Adipocyte (in vitro differentiated cells): Measurements from ENCODE around the gene ATXN1.
"Not testable (repeated sequence)": the region's sequence is repeated elsewhere in the genome, so short reads cannot be mapped to it uniquely, and the experiment has no call there.

Experiments used
- DNase-seq: peaks from one replicate; pipeline ENCODE4 v3.0.0-alpha.2; 2015; ENCODE audit warnings: low read depth
- H3K27me3 ChIP-seq: replicated peaks from 2 replicates; pipeline ENCODE4 v1.7.0; 2013; ENCODE audit warnings: mild to moderate bottlenecking, low read length, moderate library complexity; ENCODE audit not compliant: control insufficient read depth, insufficient read depth
- H3K36me3 ChIP-seq: 2 replicates; pipeline ENCODE4 v1.7.0; 2013; ENCODE audit warnings: low read length, mild to moderate bottlenecking, moderate library complexity; ENCODE audit not compliant: control insufficient read depth, insufficient read depth, severe bottlenecking
- H3K4me1 ChIP-seq: 2 replicates; pipeline ENCODE4 v1.7.0; 2013; ENCODE audit warnings: mild to moderate bottlenecking, low read length, moderate library complexity; ENCODE audit not compliant: control insufficient read depth, insufficient read depth
- H3K4me3 ChIP-seq: 2 replicates; pipeline ENCODE4 v1.7.0; 2013; ENCODE audit warnings: mild to moderate bottlenecking, low read length, moderate library complexity
- H3K9ac ChIP-seq: 2 replicates; pipeline ENCODE4 v1.7.0; 2013; ENCODE audit warnings: mild to moderate bottlenecking, low read length, moderate library complexity
- H3K9me3 ChIP-seq: 2 replicates; pipeline ENCODE4 v1.7.0; 2013; ENCODE audit warnings: mild to moderate bottlenecking, low read length, moderate library complexity; ENCODE audit not compliant: control insufficient read depth

The ATXN1 gene

DNA sequence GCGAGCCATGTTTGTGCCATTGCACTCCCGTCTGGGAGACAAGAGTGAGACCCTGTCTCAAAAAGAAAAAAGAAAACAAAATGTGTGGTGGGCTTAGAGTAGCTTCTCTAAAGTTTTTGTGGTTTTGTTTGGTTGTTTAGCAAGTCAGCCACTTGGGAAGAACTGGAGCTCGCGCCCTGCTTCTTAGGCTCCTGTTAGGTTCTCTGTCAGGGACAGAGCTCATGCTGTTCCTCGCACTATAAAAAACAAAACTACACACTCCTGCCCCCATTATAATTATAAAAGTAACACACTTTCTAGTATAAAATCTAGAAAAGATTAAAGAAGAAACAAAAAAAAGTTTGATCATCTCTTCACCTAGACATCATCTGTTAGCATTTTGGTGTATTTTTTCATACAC lies 489.8 kb downstream of the ATXN1 start:
- Histone ChIP-seq H3K27me3 (no peaks in the 10 kb centered on the region), H3K36me3 (no peaks in the 10 kb centered on the region), H3K9ac (no peak overlapping the region), H3K9me3 (no peaks in the 10 kb centered on the region), H3K4me1 (peaks cover 6% of the 10 kb centered on the region), H3K4me3 (no peak overlapping the region)
- DNase-seq = no peak

GRCh38 chr6:16270178-16270794 lies 491.0 kb downstream of the ATXN1 start:
- Histone ChIP-seq H3K9ac (no peak overlapping the region), H3K36me3 (no peaks in the 10 kb centered on the region), H3K27me3 (no peaks in the 10 kb centered on the region), H3K4me3 (no peak overlapping the region), H3K4me1 (peaks cover 6% of the 10 kb centered on the region), H3K9me3 (no peaks in the 10 kb centered on the region)
- DNase-seq = no peak

- not testable (repeated sequence) for H3K9ac ChIP-seq, H3K9me3 ChIP-seq, H3K4me3 ChIP-seq, H3K4me1 ChIP-seq, H3K27me3 ChIP-seq, H3K36me3 ChIP-seq, DNase-seq
These were observed 491.7 kb downstream of the ATXN1 start for GRCh38 chr6:16269442-16270070.

DNA sequence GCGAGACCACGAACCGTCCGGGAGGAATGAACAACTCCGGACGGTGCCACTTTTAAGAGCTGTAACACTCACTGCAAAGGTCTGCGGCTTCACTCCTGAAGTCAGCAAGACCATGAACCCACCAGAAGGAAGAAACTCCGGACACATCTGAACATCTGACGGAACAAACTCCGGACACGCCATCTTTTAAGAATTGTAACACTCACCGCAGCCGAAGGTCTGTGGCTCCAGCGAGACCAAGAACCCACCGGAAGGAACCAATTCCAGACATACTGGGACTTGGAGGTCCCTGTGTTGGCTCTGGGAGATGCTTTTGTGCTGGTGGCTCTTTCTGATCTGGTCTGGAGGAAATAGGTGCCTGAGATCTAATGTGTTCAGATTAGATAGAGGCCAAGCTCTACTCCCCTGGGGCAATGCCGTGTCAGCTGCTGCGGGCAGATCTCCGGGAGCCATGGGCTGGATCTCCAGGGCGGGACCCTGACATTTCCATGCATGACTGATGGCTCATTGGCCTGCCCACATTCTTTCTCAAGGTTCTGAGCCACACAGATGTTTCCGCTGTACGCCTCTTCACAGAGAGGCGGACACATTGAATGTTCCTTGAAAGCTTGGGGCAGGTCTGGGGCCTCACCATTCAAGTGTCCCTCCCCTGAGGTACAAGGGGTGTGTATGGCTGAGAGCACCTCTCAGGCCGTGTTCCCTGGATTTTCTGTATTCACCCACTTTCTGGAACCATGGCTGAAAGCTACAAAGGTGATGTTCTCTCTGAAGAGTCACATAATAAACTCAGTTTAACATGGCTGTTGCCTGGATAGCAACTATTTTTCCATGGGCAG lies 493.6 kb downstream of the ATXN1 start:
- Histone ChIP-seq H3K9me3 (no peaks in the 10 kb centered on the region), H3K27me3 (no peaks in the 10 kb centered on the region), H3K36me3 (no peaks in the 10 kb centered on the region), H3K4me1 (no peaks in the 10 kb centered on the region), H3K4me3 (no peak overlapping the region), H3K9ac (no peak overlapping the region)
- no peak for DNase-seq

DNA sequence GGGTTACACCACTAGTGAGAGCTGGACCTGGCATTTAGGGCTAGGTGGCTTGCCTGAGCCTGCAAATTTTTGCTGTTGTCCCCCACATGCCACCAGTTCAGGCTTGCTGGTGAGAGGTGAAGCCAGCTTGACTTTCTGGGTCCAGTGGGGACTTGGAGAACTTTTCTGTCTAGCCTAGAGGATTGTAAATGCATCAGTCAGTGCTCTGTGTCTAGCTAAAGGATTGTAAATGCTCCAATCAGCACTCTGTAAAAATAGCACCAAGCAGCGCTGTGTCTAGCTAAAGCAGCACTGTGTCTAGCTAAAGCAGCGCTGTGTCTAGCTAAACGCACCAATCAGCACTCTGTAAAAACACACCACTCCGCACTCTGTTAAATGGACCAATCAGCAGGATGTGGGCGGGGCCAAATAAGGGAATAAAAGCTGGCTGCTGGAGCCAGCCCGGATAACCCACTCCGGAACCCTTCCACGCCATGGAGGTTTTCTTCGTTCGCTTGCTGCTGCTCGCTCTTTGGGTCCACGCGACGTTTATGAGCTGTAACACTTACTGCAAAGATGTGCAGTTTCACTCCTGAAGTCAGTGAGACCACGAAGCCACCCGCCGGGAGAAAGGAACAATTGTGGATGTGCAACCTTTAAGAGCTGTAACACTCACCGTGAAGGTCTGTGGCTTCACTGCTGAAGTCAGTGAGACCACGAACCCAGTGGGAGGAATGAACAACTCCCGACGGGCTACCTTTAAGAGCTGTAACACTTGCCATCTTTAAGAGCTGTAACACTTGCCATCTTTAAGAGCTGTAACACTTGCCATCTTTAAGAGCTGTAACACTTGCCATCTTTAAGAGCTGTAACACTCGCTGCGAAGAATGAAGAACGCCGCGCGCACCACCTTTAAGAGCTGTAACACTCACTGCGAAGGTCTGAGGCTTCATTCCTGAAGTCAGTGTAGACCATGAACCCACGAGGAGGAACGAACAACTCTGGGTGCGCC lies 495.6 kb downstream of the ATXN1 start:
- DNase-seq = no peak
- no peak overlapping the region for H3K4me3 ChIP-seq
- no peaks in the 10 kb centered on the region for H3K36me3 ChIP-seq
- no peaks in the 10 kb centered on the region for H3K9me3 ChIP-seq
- H3K4me1 ChIP-seq = no peaks in the 10 kb centered on the region
- no peak overlapping the region for H3K9ac ChIP-seq
- H3K27me3 ChIP-seq = no peaks in the 10 kb centered on the region

GRCh38 chr6:16264785-16265184 lies 496.5 kb downstream of the ATXN1 start:
- Histone ChIP-seq H3K36me3 (no peaks in the 10 kb centered on the region), H3K9ac (no peak overlapping the region), H3K27me3 (no peaks in the 10 kb centered on the region), H3K9me3 (no peaks in the 10 kb centered on the region), H3K4me1 (no peaks in the 10 kb centered on the region), H3K4me3 (no peak overlapping the region)
- DNase-seq = no peak

DNA sequence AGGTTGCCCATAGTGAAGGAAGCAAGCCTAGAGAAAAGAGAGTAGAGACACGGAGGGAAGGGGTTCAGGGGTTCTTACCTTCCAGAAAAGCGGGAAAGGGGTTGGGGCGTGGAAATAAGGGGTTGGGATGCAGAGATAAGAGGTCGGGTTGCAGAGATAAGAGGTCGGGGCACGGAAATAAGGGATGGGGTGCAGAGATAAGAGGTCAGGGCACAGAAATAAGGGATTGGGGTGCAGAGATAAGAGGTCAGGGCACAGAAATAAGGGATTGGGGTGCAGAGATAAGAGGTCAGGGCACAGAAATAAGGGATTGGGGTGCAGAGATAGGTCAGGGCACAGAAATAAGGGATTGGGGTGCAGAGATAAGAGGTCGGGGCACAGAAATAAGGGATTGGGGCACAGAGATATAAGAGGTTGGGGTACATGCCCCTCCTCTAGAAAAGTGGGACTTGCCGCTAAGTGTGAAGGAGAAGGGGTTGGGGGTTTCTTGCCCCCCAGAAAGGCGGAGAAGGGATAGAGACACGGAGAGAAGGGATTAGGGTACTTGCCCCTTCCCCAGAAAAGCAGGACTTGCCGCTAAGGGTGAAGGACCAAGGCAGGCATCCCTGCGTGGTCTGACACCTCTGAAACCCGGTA lies 497.7 kb downstream of the ATXN1 start:
- not testable (repeated sequence) for H3K27me3 ChIP-seq, H3K4me3 ChIP-seq, H3K9me3 ChIP-seq, DNase-seq, H3K4me1 ChIP-seq, H3K36me3 ChIP-seq, H3K9ac ChIP-seq

GRCh38 chr6:16262773-16263172 lies 498.5 kb downstream of the ATXN1 start:
- H3K4me1 ChIP-seq, H3K4me3 ChIP-seq, H3K9ac ChIP-seq, H3K9me3 ChIP-seq, DNase-seq, H3K27me3 ChIP-seq, H3K36me3 ChIP-seq: not testable (repeated sequence)

DNA sequence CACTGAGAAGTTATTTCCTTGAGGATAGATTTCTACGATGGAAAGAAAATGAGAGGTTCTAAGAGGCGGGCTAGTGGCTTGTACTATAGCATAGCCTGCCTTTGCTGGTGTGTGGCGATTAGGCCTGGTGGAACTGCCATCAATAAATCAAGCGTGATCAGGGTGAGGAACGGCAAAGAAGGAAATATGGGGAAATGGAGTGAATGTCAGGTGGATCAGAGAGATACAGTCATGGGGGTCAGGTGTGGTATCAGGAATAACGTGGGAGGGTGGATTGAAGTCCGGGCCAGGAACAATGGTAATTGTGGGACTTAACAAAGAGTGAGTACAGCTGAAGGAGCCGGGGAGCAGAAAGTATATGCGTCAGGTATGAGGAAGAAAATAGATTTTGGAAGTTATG lies 500.7 kb downstream of the ATXN1 start:
- not testable (repeated sequence) for DNase-seq, H3K36me3 ChIP-seq, H3K4me1 ChIP-seq, H3K4me3 ChIP-seq, H3K27me3 ChIP-seq, H3K9me3 ChIP-seq, H3K9ac ChIP-seq

GRCh38 chr6:16259604-16260003 lies 501.7 kb downstream of the ATXN1 start:
- not testable (repeated sequence) for H3K9me3 ChIP-seq, DNase-seq, H3K9ac ChIP-seq

More at GRCh38 chr6:16259604-16260003, 501.7 kb downstream of the ATXN1 start:
- H3K4me1 ChIP-seq, H3K27me3 ChIP-seq, H3K4me3 ChIP-seq, H3K36me3 ChIP-seq: not testable (repeated sequence)
